ENCODE data around the gene MFNG. TPM values are rescaled to one million over a fixed set of nuclear protein-coding genes. Genes with fewer than 3 reads are reported as not detected.

The MFNG gene
- total RNA-seq, 1 donor from 2014 or later, result 3.7 TPM

- Histone ChIP-seq H3K4me3 (ENCODE audit: low read length in 3 of 3) (no peak overlapping the region), H3K27ac (ENCODE audit: low read depth, low read length) (peak overlapping the region; percentile 76), H3K9ac (ENCODE audit: low read depth in 1 of 3, low read length in 3 of 3) (peak overlapping the region in 1 of 3 donors; percentile 8), H3K36me3 (ENCODE audit: control insufficient read depth in 3 of 3, insufficient read depth in 3 of 3, low read length in 3 of 3) (peaks cover 0 to 5% (median 0%) of the 10 kb centered on the region in 3 donors), H3K4me1 (ENCODE audit: control insufficient read depth in 3 of 3, insufficient read depth in 3 of 3, low read length in 3 of 3) (peaks cover 42 to 78% (median 49%) of the 10 kb centered on the region in 3 donors), H3K9me3 (ENCODE audit: control insufficient read depth in 3 of 3, low read length in 3 of 3) (no peaks in the 10 kb centered on the region), H3K27me3 (ENCODE audit: control insufficient read depth in 3 of 3, insufficient read depth in 3 of 3, low read length in 3 of 3) (peaks cover 7 to 20% (median 10%) of the 10 kb centered on the region in 3 donors)
Observed at GRCh38 chr22:37503850-37504249, 17.7 kb upstream of the MFNG start.

GRCh38 chr22:37503183-37503683 lies 17.0 kb upstream of the MFNG start:
- peaks cover 0 to 5% (median 0%) of the 10 kb centered on the region in 3 donors for H3K36me3 ChIP-seq (ENCODE audit: control insufficient read depth in 3 of 3, insufficient read depth in 3 of 3, low read length in 3 of 3)

GRCh38 chr22:37502342-37503182 lies 16.4 kb upstream of the MFNG start:
- peak overlapping the region in 1 of 3 donors; percentile 50 for H3K9ac ChIP-seq (ENCODE audit: low read depth in 1 of 3, low read length in 3 of 3)
- peaks cover 34 to 72% (median 51%) of the 10 kb centered on the region in 3 donors for H3K4me1 ChIP-seq (ENCODE audit: control insufficient read depth in 3 of 3, insufficient read depth in 3 of 3, low read length in 3 of 3)

More at GRCh38 chr22:37503183-37503683, 17.0 kb upstream of the MFNG start:
- H3K9ac ChIP-seq (ENCODE audit: low read depth in 1 of 3, low read length in 3 of 3), result peak overlapping the region in 2 of 3 donors; percentile 38 to 50
- peaks cover 38 to 74% (median 49%) of the 10 kb centered on the region in 3 donors for H3K4me1 ChIP-seq (ENCODE audit: control insufficient read depth in 3 of 3, insufficient read depth in 3 of 3, low read length in 3 of 3)
- peak overlapping the region; percentile 76 for H3K27ac ChIP-seq (ENCODE audit: low read depth, low read length)
- no peak overlapping the region for H3K4me3 ChIP-seq (ENCODE audit: low read length in 3 of 3)
- peaks cover 7 to 20% (median 10%) of the 10 kb centered on the region in 3 donors for H3K27me3 ChIP-seq (ENCODE audit: control insufficient read depth in 3 of 3, insufficient read depth in 3 of 3, low read length in 3 of 3)
- no peaks in the 10 kb centered on the region for H3K9me3 ChIP-seq (ENCODE audit: control insufficient read depth in 3 of 3, low read length in 3 of 3)

GRCh38 chr22:37501610-37502341 lies 15.6 kb upstream of the MFNG start:
- peaks cover 0 to 2% (median 2%) of the 10 kb centered on the region in 3 donors for H3K36me3 ChIP-seq (ENCODE audit: control insufficient read depth in 3 of 3, insufficient read depth in 3 of 3, low read length in 3 of 3)
- H3K9ac ChIP-seq (ENCODE audit: low read depth in 1 of 3, low read length in 3 of 3), result peak overlapping the region in 1 of 3 donors; percentile 60
- H3K4me3 ChIP-seq (ENCODE audit: low read length in 3 of 3), result peak overlapping the region in 1 of 3 donors; percentile 13
- peak overlapping the region; percentile 76 for H3K27ac ChIP-seq (ENCODE audit: low read depth, low read length)
- no peaks in the 10 kb centered on the region for H3K9me3 ChIP-seq (ENCODE audit: control insufficient read depth in 3 of 3, low read length in 3 of 3)
- H3K27me3 ChIP-seq (ENCODE audit: control insufficient read depth in 3 of 3, insufficient read depth in 3 of 3, low read length in 3 of 3), result peaks cover 7 to 20% (median 10%) of the 10 kb centered on the region in 3 donors
- H3K4me1 ChIP-seq (ENCODE audit: control insufficient read depth in 3 of 3, insufficient read depth in 3 of 3, low read length in 3 of 3), result peaks cover 32 to 70% (median 51%) of the 10 kb centered on the region in 3 donors

More at GRCh38 chr22:37502342-37503182, 16.4 kb upstream of the MFNG start:
- peaks cover 7 to 20% (median 10%) of the 10 kb centered on the region in 3 donors for H3K27me3 ChIP-seq (ENCODE audit: control insufficient read depth in 3 of 3, insufficient read depth in 3 of 3, low read length in 3 of 3)
- no peaks in the 10 kb centered on the region for H3K9me3 ChIP-seq (ENCODE audit: control insufficient read depth in 3 of 3, low read length in 3 of 3)
- no peak overlapping the region for H3K4me3 ChIP-seq (ENCODE audit: low read length in 3 of 3)
- H3K27ac ChIP-seq (ENCODE audit: low read depth, low read length), result peak overlapping the region; percentile 76
- H3K36me3 ChIP-seq (ENCODE audit: control insufficient read depth in 3 of 3, insufficient read depth in 3 of 3, low read length in 3 of 3), result peaks cover 0 to 2% (median 2%) of the 10 kb centered on the region in 3 donors

GRCh38 chr22:37500745-37501609 lies 14.8 kb upstream of the MFNG start:
- H3K4me3 ChIP-seq (ENCODE audit: low read length in 3 of 3), result no peak overlapping the region
- peaks cover 32 to 64% (median 48%) of the 10 kb centered on the region in 3 donors for H3K4me1 ChIP-seq (ENCODE audit: control insufficient read depth in 3 of 3, insufficient read depth in 3 of 3, low read length in 3 of 3)
- H3K27ac ChIP-seq (ENCODE audit: low read depth, low read length), result peak overlapping the region; percentile 19

GRCh38 chr22:37499789-37500540 lies 13.8 kb upstream of the MFNG start:
- Histone ChIP-seq H3K36me3 (ENCODE audit: control insufficient read depth in 3 of 3, insufficient read depth in 3 of 3, low read length in 3 of 3) (peaks cover 0 to 3% (median 2%) of the 10 kb centered on the region in 3 donors), H3K4me3 (ENCODE audit: low read length in 3 of 3) (no peak overlapping the region), H3K27ac (ENCODE audit: low read depth, low read length) (no peak overlapping the region), H3K4me1 (ENCODE audit: control insufficient read depth in 3 of 3, insufficient read depth in 3 of 3, low read length in 3 of 3) (peaks cover 32 to 60% (median 47%) of the 10 kb centered on the region in 3 donors), H3K9me3 (ENCODE audit: control insufficient read depth in 3 of 3, low read length in 3 of 3) (no peaks in the 10 kb centered on the region), H3K9ac (ENCODE audit: low read depth in 1 of 3, low read length in 3 of 3) (peak overlapping the region in 1 of 3 donors; percentile 54), H3K27me3 (ENCODE audit: control insufficient read depth in 3 of 3, insufficient read depth in 3 of 3, low read length in 3 of 3) (peaks cover 10 to 20% (median 11%) of the 10 kb centered on the region in 3 donors)

More at GRCh38 chr22:37500745-37501609, 14.8 kb upstream of the MFNG start:
- Histone ChIP-seq H3K27me3 (ENCODE audit: control insufficient read depth in 3 of 3, insufficient read depth in 3 of 3, low read length in 3 of 3) (peaks cover 10 to 20% (median 11%) of the 10 kb centered on the region in 3 donors), H3K9ac (ENCODE audit: low read depth in 1 of 3, low read length in 3 of 3) (peak overlapping the region in 1 of 3 donors; percentile 60), H3K9me3 (ENCODE audit: control insufficient read depth in 3 of 3, low read length in 3 of 3) (no peaks in the 10 kb centered on the region), H3K36me3 (ENCODE audit: control insufficient read depth in 3 of 3, insufficient read depth in 3 of 3, low read length in 3 of 3) (peaks cover 0 to 2% (median 2%) of the 10 kb centered on the region in 3 donors)

- Histone ChIP-seq H3K4me3 (ENCODE audit: low read length in 3 of 3) (no peak overlapping the region), H3K9me3 (ENCODE audit: control insufficient read depth in 3 of 3, low read length in 3 of 3) (no peaks in the 10 kb centered on the region), H3K27ac (ENCODE audit: low read depth, low read length) (no peak overlapping the region), H3K27me3 (ENCODE audit: control insufficient read depth in 3 of 3, insufficient read depth in 3 of 3, low read length in 3 of 3) (peaks cover 10 to 15% (median 11%) of the 10 kb centered on the region in 3 donors), H3K4me1 (ENCODE audit: control insufficient read depth in 3 of 3, insufficient read depth in 3 of 3, low read length in 3 of 3) (peaks cover 28 to 55% (median 47%) of the 10 kb centered on the region in 3 donors), H3K36me3 (ENCODE audit: control insufficient read depth in 3 of 3, insufficient read depth in 3 of 3, low read length in 3 of 3) (peaks cover 0 to 3% (median 2%) of the 10 kb centered on the region in 3 donors), H3K9ac (ENCODE audit: low read depth in 1 of 3, low read length in 3 of 3) (no peak overlapping the region)
Observed at GRCh38 chr22:37499027-37499707, 13.0 kb upstream of the MFNG start.

- Histone ChIP-seq H3K4me3 (ENCODE audit: low read length in 3 of 3) (no peak overlapping the region), H3K36me3 (ENCODE audit: control insufficient read depth in 3 of 3, insufficient read depth in 3 of 3, low read length in 3 of 3) (peaks cover 0 to 3% (median 2%) of the 10 kb centered on the region in 3 donors), H3K9me3 (ENCODE audit: control insufficient read depth in 3 of 3, low read length in 3 of 3) (no peaks in the 10 kb centered on the region), H3K4me1 (ENCODE audit: control insufficient read depth in 3 of 3, insufficient read depth in 3 of 3, low read length in 3 of 3) (peaks cover 27 to 47% (median 40%) of the 10 kb centered on the region in 3 donors), H3K27ac (ENCODE audit: low read depth, low read length) (no peak overlapping the region), H3K9ac (ENCODE audit: low read depth in 1 of 3, low read length in 3 of 3) (no peak overlapping the region), H3K27me3 (ENCODE audit: control insufficient read depth in 3 of 3, insufficient read depth in 3 of 3, low read length in 3 of 3) (peaks cover 9 to 12% (median 9%) of the 10 kb centered on the region in 3 donors)
Observed at GRCh38 chr22:37498289-37498909, 12.2 kb upstream of the MFNG start.

All from skeletal muscle tissue (tissue), 4 donors.